HCT116 (cell line): ENCODE results near the gene RMP24.

ENCODE experiments used
- CTCF ChIP-seq, 3 experiments: fragments of 200-600 bp in 1 of 3; sonication (generic) in 1 of 3; IDR thresholded peaks in 2 of 3; conservative IDR thresholded peaks in 1 of 3; 2 replicates each; pipeline ENCODE4 v1.5.1; 2012 to 2017; ENCODE audit warnings: low read depth in 2 of 3, low read length in 2 of 3, antibody characterized with exemption in 1 of 3, borderline replicate concordance in 1 of 3, control low read depth in 1 of 3, mild to moderate bottlenecking in 1 of 3, mixed read lengths in 1 of 3, mixed run types in 1 of 3, moderate library complexity in 1 of 3; ENCODE audit not compliant: insufficient read depth in 1 of 3
- EGR1 ChIP-seq: IDR thresholded peaks from 2 replicates; pipeline ENCODE4 v1.6.1; 2012; ENCODE audit warnings: low read depth
- EZH2 ChIP-seq: fragments of 200-600 bp; sonication (generic); IDR thresholded peaks from 2 replicates; pipeline ENCODE4 v1.6.1; 2017; ENCODE audit warnings: antibody characterized with exemption, mixed run types
- JUND ChIP-seq: IDR thresholded peaks from 2 replicates; pipeline ENCODE4 v1.6.1; 2012
- MAX ChIP-seq: IDR thresholded peaks from 2 replicates; pipeline ENCODE4 v1.6.1; 2012
- POLR2A ChIP-seq: IDR thresholded peaks from 2 replicates; pipeline ENCODE4 v1.7.0; 2011; ENCODE audit warnings: borderline replicate concordance; ENCODE audit not compliant: insufficient read depth, insufficient read length; ENCODE audit errors: extremely low read depth
- POLR2AphosphoS5 ChIP-seq: IDR thresholded peaks from 2 replicates; pipeline ENCODE4 v1.6.1; 2011; ENCODE audit warnings: mild to moderate bottlenecking, low read depth, low read length, moderate library complexity
- RAD21 ChIP-seq: IDR thresholded peaks from 2 replicates; pipeline ENCODE4 v1.6.1; 2012; ENCODE audit warnings: low read depth, mild to moderate bottlenecking
- REST ChIP-seq: IDR thresholded peaks from 2 replicates; pipeline ENCODE4 v1.6.1; 2012; ENCODE audit warnings: low read depth
- SIN3A ChIP-seq: IDR thresholded peaks from 2 replicates; pipeline ENCODE4 v1.6.1; 2012; ENCODE audit warnings: low read depth
- SP1 ChIP-seq: IDR thresholded peaks from 2 replicates; pipeline ENCODE4 v1.6.1; 2012; ENCODE audit warnings: low read depth
- TCF7L2 ChIP-seq: IDR thresholded peaks from 2 replicates; pipeline ENCODE4 v1.7.0; 2011; ENCODE audit warnings: borderline replicate concordance, inconsistent platforms; ENCODE audit not compliant: insufficient read depth, insufficient read length; ENCODE audit errors: extremely low read depth
- ZNF274 ChIP-seq: fragments of 200-500 bp; sonication (Bioruptor generic); IDR thresholded peaks from 2 replicates; pipeline ENCODE4 v1.6.1; 2014; ENCODE audit warnings: mild to moderate bottlenecking, low read depth, low read length, inconsistent platforms

GRCh38 chr18:36025025-36025424, 52.5 kb downstream of the RMP24 start:
- no peak for TF ChIP-seq CTCF (IDR thresholded peaks at IDR 0.05 in 2 of 3, conservative IDR thresholded peaks at IDR 0.05 in 1 of 3; ENCODE audit: borderline replicate concordance in 1 of 3, insufficient read depth in 1 of 3, low read depth in 2 of 3, low read length in 2 of 3)
- no peak for TF ChIP-seq MAX
- TF ChIP-seq EZH2 = no peak
- no peak for TF ChIP-seq REST
- TF ChIP-seq JUND = no peak
- no peak for TF ChIP-seq EGR1
- no peak for TF ChIP-seq POLR2AphosphoS5
- TF ChIP-seq TCF7L2 = no peak
- TF ChIP-seq ZNF274 = no peak
- TF ChIP-seq POLR2A = no peak
- no peak for TF ChIP-seq SIN3A
- no peak for TF ChIP-seq RAD21
- TF ChIP-seq SP1 = no peak
